Gastroesophageal sphincter (tissue), 3 donors: ENCODE measurements around the gene ANKRD35.

Experiments
- CTCF ChIP-seq, 4 experiments: fragments of 200-600 bp in 2 of 4; fragments of 450-650 bp in 2 of 4; sonication (generic) in 1 of 4; IDR thresholded peaks; one replicate each; pipeline ENCODE4 v1.5.1; 2017 to 2019; ENCODE audit warnings: antibody characterized with exemption in 4 of 4, mild to moderate bottlenecking in 2 of 4, moderate library complexity in 2 of 4
- EP300 ChIP-seq: sonication (generic); formaldehyde crosslinking; IDR thresholded peaks from one replicate; pipeline ENCODE4 v1.6.1; 2017; ENCODE audit warnings: antibody characterized with exemption, mild to moderate bottlenecking
- POLR2A ChIP-seq, 2 donors: fragments of 450-650 bp; IDR thresholded peaks; one replicate each; pipeline ENCODE4 v1.6.1; 2017; ENCODE audit warnings: antibody characterized with exemption in 2 of 2, mild to moderate bottlenecking in 2 of 2, moderate library complexity in 1 of 2

- TF ChIP-seq CTCF (IDR thresholded peaks at IDR 0.05), result no peak
- no peak for TF ChIP-seq EP300
- TF ChIP-seq POLR2A (IDR thresholded peaks at IDR 0.05), result no peak
These were observed 41.0 kb upstream of the ANKRD35 start for GRCh38 chr1:145926686-145927062.
